ENCODE measurements around the gene TEDC1.

TEDC1 gene

DNA sequence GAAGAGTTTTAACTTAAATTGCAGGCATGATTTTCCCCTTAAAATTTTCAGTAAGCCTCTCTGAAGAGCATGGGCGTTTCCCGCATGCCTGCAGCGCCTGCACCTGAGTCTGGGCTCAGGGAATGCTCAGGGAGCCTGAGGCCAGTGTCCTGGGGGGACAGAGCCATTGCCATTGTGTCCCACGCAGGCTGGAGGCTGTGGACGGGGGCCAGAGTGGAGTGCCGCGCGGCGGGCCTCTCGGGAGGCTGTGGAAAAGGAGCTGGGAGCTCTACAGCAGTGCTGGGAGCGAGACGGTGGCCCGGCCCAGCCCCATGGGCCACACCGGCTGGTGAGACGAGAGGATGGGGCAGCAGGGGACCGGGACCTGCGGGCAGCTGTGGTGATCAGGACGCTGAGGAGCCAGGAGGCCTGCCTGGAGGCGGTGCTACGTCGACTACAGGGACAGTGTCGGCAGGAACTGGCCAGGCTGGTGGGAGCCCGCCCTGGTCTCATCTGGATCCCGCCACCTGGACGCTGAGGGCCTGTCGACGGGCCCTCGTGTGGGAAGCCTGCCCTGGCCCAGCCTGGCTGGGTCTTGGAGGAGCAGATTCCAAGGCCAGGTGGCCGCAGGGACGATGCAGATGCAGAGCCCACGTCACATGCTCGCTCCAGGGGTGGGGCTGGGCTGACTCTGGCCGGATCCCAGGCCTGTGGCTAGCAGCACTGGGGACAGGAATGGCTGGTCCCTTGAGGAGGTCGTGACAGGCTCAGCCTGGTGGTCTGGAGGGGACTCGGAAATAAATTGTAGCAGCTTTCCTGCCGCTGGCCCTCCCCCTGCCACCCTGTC lies 7.6 kb downstream of the TEDC1 start:
- DNase-seq, result no peak

DNA sequence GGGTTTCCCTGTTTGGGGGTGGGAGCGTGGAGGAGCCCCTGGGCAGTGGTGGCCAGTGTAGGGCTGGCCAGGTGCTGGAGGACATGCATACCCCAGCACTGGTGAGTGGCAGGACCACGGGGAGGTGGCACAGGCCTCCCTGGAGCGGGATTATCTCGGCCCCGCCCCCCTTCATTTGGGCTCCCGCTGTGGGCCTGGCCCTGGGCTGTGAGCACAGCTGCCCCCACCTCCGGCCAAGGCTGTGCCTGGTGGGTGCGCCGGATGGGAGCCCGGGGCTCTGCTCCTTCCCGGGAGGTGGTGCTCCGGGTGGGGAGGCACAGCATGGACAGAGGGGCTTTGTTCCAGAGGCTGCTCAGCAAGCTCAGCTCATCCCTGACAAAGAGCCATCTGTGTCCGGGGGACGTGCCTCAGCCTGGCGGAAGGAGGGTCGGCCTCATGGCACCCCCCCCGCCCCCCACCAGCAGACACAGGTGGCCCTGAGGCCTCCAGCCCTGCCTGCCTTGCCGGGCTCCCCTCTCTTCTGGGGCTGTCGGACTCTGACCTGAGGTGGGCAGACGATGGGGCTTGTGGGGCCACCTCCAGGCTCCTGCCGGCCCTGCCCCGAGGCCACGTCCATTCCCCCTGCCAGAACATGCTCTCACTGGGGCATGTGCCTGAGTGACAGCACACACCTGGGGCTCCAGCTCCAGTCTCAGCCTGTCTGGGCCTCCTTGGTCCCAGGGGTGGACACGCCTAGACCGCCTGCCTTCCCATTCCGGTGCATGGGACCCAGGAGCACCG lies 8.4 kb downstream of the TEDC1 start:
- no peak for DNase-seq

DNA sequence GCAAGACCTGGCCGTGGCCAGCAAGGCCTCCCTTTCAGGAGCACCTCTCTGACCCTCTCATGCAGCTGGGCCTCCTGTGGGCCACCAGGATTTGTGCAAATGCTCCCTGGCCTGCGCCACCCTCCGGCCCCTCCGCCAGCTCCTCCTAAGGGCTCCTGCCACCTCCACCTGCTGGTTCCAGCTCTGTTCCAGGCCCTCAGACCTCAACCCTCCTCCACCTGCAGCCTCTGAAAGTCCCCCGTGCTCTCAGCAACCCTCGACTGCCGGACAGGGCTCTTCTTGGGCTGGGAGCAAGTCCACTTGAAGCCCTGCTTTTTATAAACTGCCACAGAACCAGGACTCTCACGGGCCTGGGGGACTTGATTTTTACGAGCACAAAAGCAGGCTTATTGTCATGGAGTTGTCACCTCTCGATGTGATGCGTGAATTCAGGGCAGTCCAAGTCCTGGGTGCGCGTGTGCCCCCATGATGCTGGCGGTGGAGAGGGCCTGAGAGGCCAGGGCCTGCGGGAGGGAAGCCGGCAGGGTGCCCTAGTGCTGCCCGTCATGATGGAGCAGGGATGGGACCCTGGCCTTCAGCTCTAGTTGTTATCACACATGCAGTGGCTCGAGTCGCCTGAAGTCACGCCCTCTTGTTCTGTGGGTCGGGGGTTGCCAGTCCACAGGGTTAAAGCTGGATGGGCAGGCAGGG lies 9.1 kb downstream of the TEDC1 start:
- DNase-seq, result no peak

DNA sequence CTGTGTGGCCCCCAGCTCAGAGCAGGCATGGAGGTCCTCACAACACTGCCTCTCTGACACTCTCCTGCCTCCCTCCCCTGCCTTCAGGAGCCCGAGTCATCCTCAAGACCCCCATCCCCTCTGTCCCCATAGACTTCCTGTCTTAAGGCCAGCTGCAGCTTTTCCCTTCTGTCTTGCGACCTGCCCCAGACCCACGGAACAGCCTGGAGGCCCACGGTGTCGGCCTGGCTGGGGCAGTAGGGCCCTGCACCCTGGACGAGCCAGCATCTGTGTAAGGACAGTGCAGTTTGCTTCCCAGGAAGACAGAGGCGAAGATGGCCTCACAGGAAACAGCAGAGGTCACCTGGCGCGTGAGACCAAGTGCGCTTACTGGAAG lies 9.7 kb downstream of the TEDC1 start:
- no peak for DNase-seq

- no peak for DNase-seq
Measured at GRCh38 chr14:105501504-105502291, 10.7 kb downstream of the TEDC1 start.

- no peak for DNase-seq
Measured at GRCh38 chr14:105502446-105503295, 11.6 kb downstream of the TEDC1 start.

- DNase-seq, result no peak
Measured at GRCh38 chr14:105503296-105503640, 12.2 kb downstream of the TEDC1 start.

DNA sequence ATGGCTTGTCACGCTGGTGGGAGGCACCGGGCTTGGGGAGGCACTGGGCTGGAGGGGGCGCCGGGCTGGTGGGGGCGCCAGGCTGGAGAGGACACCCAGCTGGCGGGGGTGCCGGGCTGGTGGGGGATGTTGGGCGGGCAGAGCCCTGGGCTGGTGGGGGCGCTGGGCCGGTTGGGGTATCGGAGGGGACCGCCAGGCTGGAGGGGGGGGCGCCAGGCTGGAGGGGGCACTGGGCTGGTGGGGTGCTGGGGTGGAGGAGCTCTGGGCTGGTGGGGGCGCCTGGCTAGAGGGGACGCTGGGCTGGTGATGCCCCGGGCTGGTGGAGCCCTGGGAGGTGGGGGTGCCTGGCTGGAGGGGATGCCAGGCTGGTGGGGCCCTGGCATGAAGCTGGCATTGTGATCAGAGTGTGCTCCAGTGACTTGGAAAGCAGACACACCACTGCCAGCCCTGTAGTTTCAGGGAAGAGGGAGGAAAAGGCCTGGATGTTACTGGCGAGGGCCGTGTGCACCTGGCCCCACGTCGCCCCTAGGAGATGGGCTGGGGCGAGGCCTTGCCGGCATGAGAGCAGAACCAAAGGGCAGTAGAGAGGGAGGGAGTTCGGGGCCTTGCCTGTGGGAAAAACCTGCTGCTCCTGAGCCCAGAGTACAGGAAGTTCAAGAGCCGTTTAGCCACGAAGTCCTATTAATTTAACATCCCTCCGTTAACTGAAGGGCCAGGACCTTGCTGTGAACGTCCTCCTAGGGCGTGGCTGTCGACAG lies 13.1 kb downstream of the TEDC1 start:
- DNase-seq, result no peak

- no peak for DNase-seq
Measured at GRCh38 chr14:105505101-105505500, 14.1 kb downstream of the TEDC1 start.

GRCh38 chr14:105507247-105507646 lies 16.2 kb downstream of the TEDC1 start:
- DNase-seq, result no peak

DNA sequence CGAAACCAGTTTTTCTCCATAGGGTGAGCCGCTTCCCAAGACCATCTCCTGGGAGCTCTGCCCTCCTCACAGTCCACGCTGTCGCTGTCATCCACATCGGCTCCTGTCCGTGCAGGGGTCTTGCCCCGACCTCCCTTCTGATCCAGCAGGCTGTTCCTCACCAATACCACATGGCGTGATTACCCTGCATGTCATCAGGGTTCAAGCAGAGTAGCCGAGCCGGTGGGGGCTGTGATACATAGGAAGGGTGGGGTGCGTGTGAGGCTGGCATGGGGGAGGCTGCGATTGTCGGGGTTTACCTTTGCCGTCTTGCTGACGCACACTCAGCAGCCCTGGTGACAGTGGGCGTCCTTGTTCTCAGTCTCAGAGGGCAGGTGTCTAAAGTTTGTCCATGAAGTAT lies 17.0 kb downstream of the TEDC1 start:
- DNase-seq, result no peak

DNA sequence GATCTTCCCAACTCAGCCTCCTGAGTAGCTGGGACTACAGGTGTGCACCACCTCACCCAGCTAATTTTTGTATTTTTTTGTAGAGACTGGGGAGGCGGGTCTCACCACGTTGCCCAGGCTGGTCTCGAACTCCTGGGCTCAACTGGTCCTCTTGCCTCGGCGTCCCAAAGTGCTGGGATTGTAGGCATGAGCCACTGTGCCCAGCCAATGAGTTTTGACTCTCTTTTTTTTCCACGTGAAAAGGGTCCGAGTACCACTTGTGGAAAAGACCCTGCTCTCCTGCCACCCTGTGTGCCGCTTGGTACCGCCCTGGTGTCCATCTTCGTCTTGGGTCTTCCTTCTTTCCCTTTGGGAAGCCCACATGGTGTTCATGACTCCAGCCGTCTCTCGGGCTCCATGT lies 17.6 kb downstream of the TEDC1 start:
- DNase-seq, result no peak

GRCh38 chr14:105517096-105517495 lies 26.1 kb downstream of the TEDC1 start:
- no peak for DNase-seq

DNA sequence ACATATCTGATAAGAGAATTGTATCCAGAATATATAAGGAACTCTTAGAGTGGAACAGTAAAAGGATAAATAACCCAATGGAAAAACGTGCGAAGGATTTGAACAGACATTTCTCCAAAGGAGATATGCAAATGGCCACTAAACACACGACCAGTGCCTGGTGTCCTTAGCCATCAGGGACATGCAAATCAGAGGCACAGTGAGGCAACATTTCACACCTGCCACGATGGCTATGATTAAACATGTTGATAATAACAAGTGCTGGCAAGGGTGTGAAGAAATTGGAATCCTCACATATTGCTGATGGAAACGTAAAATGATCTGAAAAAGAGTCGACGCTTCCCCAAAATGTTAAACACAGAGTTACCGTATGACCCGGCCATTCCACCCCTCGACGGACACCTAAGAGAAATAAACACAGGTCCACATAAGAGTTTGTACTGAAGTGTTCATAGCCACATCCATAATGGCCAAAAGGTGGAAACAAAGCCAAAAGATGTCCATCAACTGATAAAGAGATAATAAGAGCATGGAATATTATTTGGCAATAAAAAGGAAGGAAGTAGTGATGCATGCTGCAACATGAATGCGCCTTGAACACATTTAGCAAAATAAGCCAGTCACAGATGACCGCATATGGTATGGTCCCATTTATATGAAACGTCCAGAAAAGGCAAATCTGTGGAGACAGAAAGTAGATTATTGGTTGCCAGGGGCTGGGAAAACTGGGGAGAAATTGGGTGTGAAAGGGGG lies 29.1 kb downstream of the TEDC1 start:
- DNase-seq, result no peak

DNA sequence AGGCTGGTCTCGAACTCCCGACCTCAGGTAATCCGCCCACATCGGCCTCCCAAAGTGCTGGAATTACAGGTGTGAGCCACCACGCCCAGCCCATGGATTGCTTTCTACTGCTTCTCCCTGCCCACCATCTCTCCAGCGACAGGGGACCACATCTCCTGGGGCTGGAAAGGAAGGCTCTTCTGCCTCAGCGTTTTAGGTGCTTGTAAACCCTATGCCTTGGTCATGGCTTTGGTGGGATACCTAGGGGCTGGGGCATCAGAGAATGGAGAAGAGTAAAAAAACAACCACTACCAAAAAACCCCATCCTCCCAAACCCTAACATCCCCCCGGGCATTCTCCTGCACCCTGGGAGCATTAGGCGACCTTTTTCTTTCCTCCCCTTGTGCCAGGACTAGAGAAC lies 34.3 kb downstream of the TEDC1 start:
- no peak for DNase-seq

GRCh38 chr14:105525861-105526775 lies 35.1 kb downstream of the TEDC1 start, which contains the start of gene TMEM121:
TSS of gene TMEM121 (plus strand) at chr14:105526583. CDS start at chr14:105528835, 2,252 bp downstream.
- no peak for DNase-seq

DNA sequence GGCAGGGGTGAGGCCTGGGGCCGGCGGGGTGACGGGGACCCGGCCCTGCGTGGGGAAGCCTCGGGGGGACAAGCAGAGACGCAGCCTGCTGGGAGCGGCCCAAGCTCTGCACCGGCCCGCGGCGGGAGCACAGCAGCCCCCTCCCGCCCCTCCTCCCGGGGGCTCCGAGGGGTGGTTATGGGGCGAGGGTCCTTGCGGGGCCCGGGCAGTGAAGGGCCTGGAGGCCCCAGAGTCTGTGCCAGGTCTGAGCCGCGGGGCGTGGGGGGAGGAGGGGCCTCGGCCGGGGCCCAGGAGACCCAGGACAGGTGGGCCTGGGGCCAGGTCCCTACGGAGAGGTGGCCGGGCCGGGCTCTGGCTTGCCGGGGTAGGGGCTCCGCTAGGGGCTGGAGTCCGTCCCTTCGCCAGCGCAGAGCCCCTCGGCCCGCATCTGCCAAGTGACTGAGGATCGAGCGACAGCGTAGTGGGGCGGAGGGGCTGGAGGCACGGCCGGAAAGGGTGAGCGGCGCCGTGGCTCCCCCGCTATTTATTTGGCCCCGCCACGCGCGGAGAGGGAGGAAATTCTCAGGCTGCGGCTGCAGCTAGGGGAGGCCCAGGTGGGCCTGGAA lies 35.8 kb downstream of the TEDC1 start:
- DNase-seq, result no peak

- no peak for DNase-seq
Measured at GRCh38 chr14:105527381-105527825, 36.4 kb downstream of the TEDC1 start.
